Mesodermal cell (in vitro differentiated cells): ENCODE results near the gene DRAP1. TPM values are rescaled to one million over a fixed set of nuclear protein-coding genes. Genes with fewer than 3 reads are reported as not detected.

Source experiments
- H3K27ac ChIP-seq: 2 replicates; pipeline ENCODE4 v1.7.0; 2013; ENCODE audit warnings: mild to moderate bottlenecking, low read depth, low read length, moderate library complexity; ENCODE audit not compliant: severe bottlenecking
- H3K36me3 ChIP-seq: 2 replicates; pipeline ENCODE4 v1.7.1; 2013; ENCODE audit warnings: mild to moderate bottlenecking, low read length, moderate library complexity; ENCODE audit not compliant: control insufficient read depth, insufficient read depth
- H3K4me1 ChIP-seq: one replicate; pipeline ENCODE4 v1.7.1; 2013; ENCODE audit warnings: mild to moderate bottlenecking, low read length; ENCODE audit not compliant: insufficient read depth, control insufficient read depth, poor library complexity, severe bottlenecking
- H3K4me3 ChIP-seq: 2 replicates; pipeline ENCODE4 v1.7.0; 2013; ENCODE audit warnings: low read length, control low read depth, mild to moderate bottlenecking; ENCODE audit not compliant: insufficient read depth, poor library complexity, severe bottlenecking; ENCODE audit errors: extremely low read depth
- H3K9me3 ChIP-seq: 2 replicates; pipeline ENCODE4 v1.7.1; 2013; ENCODE audit warnings: mild to moderate bottlenecking, low read length, moderate library complexity; ENCODE audit not compliant: control insufficient read depth
- WGBS, 2 experiments: methylation state at CpG; one replicate each; pipeline ENCODE4 v1.1.5; 2013; ENCODE audit warnings: missing lambda C conversion rate in 2 of 2; ENCODE audit not compliant: insufficient coverage in 2 of 2; 5-methylcytosine and 5-hydroxymethylcytosine counted together
- polyA plus RNA-seq, 2 experiments: library from polyadenylated mRNA; stranded (reverse); fragments of 50-300 nt; gene quantifications; one replicate each; pipeline ENCODE4 v1.2.3, GENCODE V29; 2013

DRAP1 gene, protein sequence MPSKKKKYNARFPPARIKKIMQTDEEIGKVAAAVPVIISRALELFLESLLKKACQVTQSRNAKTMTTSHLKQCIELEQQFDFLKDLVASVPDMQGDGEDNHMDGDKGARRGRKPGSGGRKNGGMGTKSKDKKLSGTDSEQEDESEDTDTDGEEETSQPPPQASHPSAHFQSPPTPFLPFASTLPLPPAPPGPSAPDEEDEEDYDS
- 160 TPM for polyA plus RNA-seq (2013, experiment 1 of 2)
- 120 TPM for polyA plus RNA-seq (2013, experiment 2 of 2)

DNA sequence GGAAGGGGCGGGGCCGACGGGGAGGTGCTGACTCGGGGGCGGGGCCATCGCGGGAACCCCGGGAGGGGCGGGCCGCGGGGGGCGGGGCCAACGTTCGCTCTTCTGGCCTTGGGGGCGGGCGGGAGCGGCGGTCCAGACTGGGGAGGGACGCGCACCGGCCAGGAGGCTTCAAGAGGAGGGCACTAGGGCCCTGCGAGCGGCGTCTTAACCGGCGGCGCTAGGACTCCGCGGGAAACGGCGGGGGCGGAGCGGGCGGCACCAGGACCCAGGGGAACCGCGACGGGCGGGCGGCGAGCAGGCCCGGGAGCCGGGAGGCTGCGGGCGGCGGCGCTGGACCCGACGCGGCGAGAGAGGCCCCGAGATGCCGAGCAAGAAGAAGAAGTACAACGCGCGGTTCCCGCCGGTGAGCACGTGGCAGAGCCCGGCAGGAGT, at the start of gene DRAP1:
Gene DRAP1, plus strand, starts transcription at position 286 of the 432 bp plus-strand sequence. Its CDS starts 76 bp downstream, at position 362.
- WGBS, 2 experiments, result 0% methylated on average over 41 to 44 of the region's 59 CpGs
- Histone ChIP-seq H3K27ac (peak within 1 kb of the TSS; percentile 90), H3K4me1 (peaks cover 44% of the 10 kb centered on the region), H3K36me3 (peaks cover 47% of the 10 kb centered on the region), H3K4me3 (peak within 1 kb of the TSS; percentile 97), H3K9me3 (no peaks in the 10 kb centered on the region)

DNA sequence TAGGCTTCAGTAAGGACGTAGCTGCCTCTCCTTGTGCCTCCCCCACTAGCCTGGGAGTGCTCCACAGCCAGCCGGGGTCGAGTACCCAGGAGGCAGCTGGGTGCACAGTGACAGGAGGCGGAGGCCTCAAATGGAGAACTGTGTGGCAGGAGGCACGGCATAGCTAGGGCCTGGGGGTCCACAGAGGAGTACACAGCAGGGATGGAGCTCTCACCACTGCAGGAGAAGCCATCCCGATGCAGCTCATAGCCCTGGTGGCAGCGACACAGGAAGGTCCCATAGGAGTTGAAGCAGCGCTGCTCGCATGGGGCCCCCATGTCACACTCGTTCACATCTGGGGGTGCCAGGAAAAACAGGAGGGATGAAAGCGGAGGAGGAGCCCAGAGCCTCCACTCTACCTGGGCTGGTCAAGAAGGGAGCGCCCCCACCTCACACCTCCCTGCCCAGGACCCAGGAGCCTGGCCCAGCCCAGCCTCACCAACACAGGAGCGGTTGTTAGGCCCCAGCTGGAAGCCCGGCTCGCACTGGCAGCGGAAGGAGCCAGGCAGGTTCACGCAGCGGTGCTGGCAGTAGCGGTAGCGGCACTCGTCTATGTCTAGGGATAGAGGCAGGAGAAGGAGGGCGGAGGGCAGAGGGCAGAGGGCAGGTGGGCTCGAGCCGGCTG, 49.5 kb upstream of the DRAP1 start:
- Histone ChIP-seq H3K36me3 (peaks cover 67% of the 10 kb centered on the region), H3K4me1 (peaks cover 18% of the 10 kb centered on the region), H3K27ac (no peak overlapping the region), H3K9me3 (no peaks in the 10 kb centered on the region), H3K4me3 (no peak overlapping the region)
- 97 to 99% methylated on average over 16 to 21 of the region's 24 CpGs for WGBS, 2 experiments

- Histone ChIP-seq H3K27ac (no peak overlapping the region), H3K4me1 (peaks cover 18% of the 10 kb centered on the region), H3K4me3 (no peak overlapping the region), H3K9me3 (no peaks in the 10 kb centered on the region), H3K36me3 (peaks cover 62% of the 10 kb centered on the region)
- WGBS, 2 experiments, result 89 to 96% methylated on average over 10 to 11 of the region's 11 CpGs
Measured at GRCh38 chr11:65870307-65870658, 48.9 kb upstream of the DRAP1 start.

DNA sequence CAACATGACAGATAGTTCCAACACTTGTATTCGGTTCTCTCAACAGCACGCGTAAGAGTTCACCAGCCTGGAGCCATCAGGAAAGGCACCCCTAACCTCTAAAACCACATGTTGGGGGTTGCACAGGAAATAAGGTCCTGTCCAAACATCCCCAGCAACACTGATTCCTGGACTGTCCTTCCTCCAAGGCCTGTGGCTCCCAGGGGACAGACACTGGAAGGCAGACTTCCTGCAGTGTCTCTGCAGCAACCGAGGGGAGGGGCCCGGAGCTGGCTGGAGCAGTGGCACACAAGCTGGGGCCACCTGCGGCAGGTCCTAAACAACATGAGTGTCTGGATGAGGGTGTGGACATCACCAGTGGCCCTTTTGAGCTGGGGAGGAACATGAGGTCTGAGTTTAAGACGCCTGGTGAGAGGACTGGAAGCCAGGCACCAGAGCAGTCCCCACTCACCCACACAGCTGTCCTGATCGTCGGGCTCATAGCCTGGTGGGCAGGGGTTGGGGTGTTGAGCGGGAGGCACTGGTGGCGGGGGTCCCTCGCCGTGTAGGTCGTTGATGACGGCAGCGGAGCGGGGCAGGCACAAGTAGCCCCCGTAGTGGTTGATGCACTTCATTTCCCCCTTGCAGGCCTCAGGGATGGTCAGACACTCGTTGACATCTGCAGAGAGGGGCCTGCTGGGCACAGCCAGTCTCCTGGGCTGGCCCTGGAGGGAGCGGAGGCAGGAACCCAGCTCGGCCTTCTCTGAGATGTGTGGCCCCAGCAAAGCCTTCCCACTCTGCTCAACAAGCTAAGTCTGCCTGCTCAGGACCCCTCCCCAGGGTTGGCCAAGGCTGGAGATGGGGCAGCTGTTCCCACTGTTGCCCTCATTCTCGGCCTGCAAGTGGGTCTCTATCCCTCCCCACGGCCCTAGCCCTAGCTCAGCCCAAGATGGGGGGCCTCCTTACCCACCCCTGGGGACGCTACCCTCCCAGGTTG, 48.2 kb upstream of the DRAP1 start:
- 88% methylated on average over 17 to 19 of the region's 24 CpGs for WGBS, 2 experiments
- Histone ChIP-seq H3K36me3 (peaks cover 55% of the 10 kb centered on the region), H3K4me1 (peaks cover 18% of the 10 kb centered on the region), H3K27ac (peak overlapping the region; percentile 10), H3K4me3 (peak overlapping the region; percentile 58), H3K9me3 (no peaks in the 10 kb centered on the region)

DNA sequence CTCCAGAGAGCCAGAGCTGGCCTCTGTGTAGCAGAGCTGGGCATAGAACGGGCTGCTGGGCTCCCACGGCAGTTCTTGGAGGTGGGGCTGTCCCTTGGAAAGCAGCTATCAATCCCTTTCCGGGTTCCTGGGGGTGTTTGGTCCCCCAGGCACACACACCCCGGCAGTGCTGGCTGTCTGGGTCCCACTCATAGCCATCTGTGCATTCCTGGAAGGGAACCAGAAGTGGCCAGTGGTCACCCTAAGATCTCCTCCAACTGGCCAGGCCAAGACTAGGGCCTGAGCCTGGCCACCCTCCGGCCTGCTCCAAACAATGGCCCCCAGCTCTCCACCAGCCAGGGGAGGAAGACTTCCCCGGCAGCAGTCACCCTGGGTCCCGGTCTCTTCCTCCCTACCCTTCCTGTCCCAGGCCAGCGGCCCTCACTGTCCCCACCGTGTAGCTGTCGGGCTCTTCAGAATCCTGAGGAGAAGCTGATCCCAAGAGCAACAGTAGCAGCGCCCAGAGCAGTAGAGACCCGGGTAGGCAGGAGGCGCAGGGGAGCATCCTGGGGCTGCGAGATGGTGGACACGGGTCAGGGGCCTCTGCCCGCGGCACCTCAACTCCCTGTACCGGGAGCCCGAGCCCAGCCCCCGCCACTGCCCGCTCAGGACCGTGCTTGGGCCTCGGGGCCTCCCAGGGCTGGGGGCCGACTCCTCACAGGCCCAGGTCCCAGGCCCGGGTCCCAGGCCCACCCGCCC, 47.2 kb upstream of the DRAP1 start:
- WGBS, 2 experiments, result 36 to 43% methylated on average over 13 to 15 of the region's 26 CpGs
- H3K27ac ChIP-seq, result peak overlapping the region; percentile 10
- H3K9me3 ChIP-seq, result no peaks in the 10 kb centered on the region
- peak overlapping the region; percentile 58 for H3K4me3 ChIP-seq
- H3K36me3 ChIP-seq, result peaks cover 45% of the 10 kb centered on the region
- H3K4me1 ChIP-seq, result peaks cover 18% of the 10 kb centered on the region

GRCh38 chr11:65872586-65873317, 46.5 kb upstream of the DRAP1 start, which contains the start of gene EFEMP2:
Gene EFEMP2 (minus strand): TSS chr11:65872800. CDS start chr11:65872354, 446 bp downstream.
- no peaks in the 10 kb centered on the region for H3K9me3 ChIP-seq
- WGBS, 2 experiments, result 1 to 3% methylated on average over 31 to 34 of the region's 69 CpGs
- H3K27ac ChIP-seq, result peak within 1 kb of the TSS; percentile 45
- peaks cover 38% of the 10 kb centered on the region for H3K36me3 ChIP-seq
- peak within 1 kb of the TSS; percentile 58 for H3K4me3 ChIP-seq
- H3K4me1 ChIP-seq, result peaks cover 18% of the 10 kb centered on the region

GRCh38 chr11:65873318-65874156, 45.7 kb upstream of the DRAP1 start:
- peak overlapping the region; percentile 45 for H3K27ac ChIP-seq
- H3K4me1 ChIP-seq, result peaks cover 18% of the 10 kb centered on the region
- WGBS, 2 experiments, result 4 to 13% methylated on average over 32 to 38 of the region's 54 CpGs
- no peaks in the 10 kb centered on the region for H3K9me3 ChIP-seq
- H3K36me3 ChIP-seq, result peaks cover 30% of the 10 kb centered on the region
- peak overlapping the region; percentile 58 for H3K4me3 ChIP-seq

DNA sequence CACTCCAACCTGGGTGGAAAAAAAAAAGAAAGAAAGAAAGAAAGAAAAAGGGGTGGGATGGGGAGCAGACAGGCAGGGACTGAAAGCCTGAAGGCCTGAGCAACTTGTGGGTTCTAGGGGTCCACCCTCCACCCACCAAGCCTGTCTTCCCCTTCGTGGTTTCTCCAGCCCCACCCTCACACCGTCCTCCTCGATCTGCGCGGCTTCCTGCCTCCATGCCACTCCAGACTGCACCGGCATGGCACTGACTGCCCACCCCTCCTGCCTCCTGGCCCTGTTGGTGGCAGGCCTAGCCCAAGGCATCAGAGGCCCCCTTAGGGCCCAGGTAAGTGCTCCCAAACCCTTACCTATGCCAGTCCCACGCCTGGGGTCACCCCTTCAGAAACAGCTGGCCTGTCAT, 39.6 kb upstream of the DRAP1 start, which contains the start of gene CTSW:
Gene CTSW, plus strand, starts transcription at position 221 of the 400 bp plus-strand sequence. Its CDS starts 18 bp downstream, at position 239.
- Histone ChIP-seq H3K4me1 (no peaks in the 10 kb centered on the region), H3K27ac (no peak within 1 kb of the TSS), H3K9me3 (no peaks in the 10 kb centered on the region), H3K4me3 (no peak within 1 kb of the TSS), H3K36me3 (peaks cover 31% of the 10 kb centered on the region)
- 80 to 85% methylated on average over 7 of the region's 7 CpGs for WGBS, 2 experiments

DNA sequence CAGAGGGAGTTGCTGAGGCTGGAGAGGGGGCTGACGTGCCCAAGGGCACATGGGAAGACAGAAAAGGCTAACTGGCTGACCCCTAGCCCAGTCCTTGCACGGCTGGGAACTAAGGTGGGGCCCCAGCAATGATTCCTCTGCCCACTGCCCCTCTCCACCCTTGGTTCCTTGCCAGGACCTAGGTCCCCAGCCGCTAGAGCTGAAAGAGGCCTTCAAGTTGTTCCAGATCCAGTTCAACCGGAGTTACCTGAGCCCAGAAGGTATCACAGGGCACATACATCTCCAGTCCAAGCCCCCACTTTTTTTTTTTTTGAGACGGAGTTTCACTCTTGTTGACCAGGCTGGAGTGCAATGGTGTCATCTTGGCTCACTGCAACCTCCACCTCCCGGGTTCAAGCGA, 39.2 kb upstream of the DRAP1 start:
- H3K4me1 ChIP-seq, result no peaks in the 10 kb centered on the region
- H3K36me3 ChIP-seq, result peaks cover 35% of the 10 kb centered on the region
- H3K4me3 ChIP-seq, result no peak overlapping the region
- H3K27ac ChIP-seq, result no peak overlapping the region
- 88 to 93% methylated on average over 4 to 7 of the region's 7 CpGs for WGBS, 2 experiments
- H3K9me3 ChIP-seq, result no peaks in the 10 kb centered on the region
